HepG2 (cell line): ENCODE results near the gene KPNA4. TPM values are rescaled to one million over a fixed set of nuclear protein-coding genes. Genes with fewer than 3 reads are reported as not detected.

Source experiments
- ATAC-seq: fragments of 200-7000 bp; cut with Tn5 transposase; 3 replicates; pipeline ENCODE4 v1.9.1; 2020; ENCODE audit warnings: mild to moderate bottlenecking, moderate library complexity
- BruUV-seq: library from RNA; stranded (reverse); fragments of 400-500 nt; replicated peaks from 2 replicates; lab custom pipeline; 2021; lab: Mats Ljungman, UMichigan
- CTCF ChIA-PET: fragments of 300-600 bp; formaldehyde crosslinking; extraction: SDS; loops from one replicate; lab custom pipeline; 2021; ENCODE audit warnings: low total read pairs, inconsistent platforms, low intra/inter-chr PET ratio; lab: Yijun Ruan, JAX
- POLR2A ChIA-PET: fragments of 350-600 bp; sonication (Branson Sonifier 250); formaldehyde crosslinking; loops from one replicate; lab custom pipeline; 2020; ENCODE audit warnings: antibody characterized with exemption, inconsistent platforms; lab: Yijun Ruan, JAX
- DNase-seq: peaks from one replicate; pipeline ENCODE4 v3.0.0-alpha.2; 2015; ENCODE audit warnings: low spot score
- FAIRE-seq: peaks from 3 replicates; lab custom pipeline; 2011; peaks lifted over from hg19 to GRCh38; lab: Jason Lieb, UNC
- H2AFZ ChIP-seq: one replicate; pipeline ENCODE4 v1.6.1; 2011; ENCODE audit warnings: low read length, inconsistent platforms
- H3K27ac ChIP-seq: fragments of 300-600 bp; 3 replicates; pipeline ENCODE4 v1.8.0; 2011; ENCODE audit warnings: mixed run types, mild to moderate bottlenecking, mixed read lengths, low read length, inconsistent platforms; ENCODE audit not compliant: insufficient read depth; ENCODE audit errors: extremely low read length
- H3K27me3 ChIP-seq, 2 experiments: fragments of 200-600 bp in 1 of 2; 2 replicates in 1 of 2; 3 replicates in 1 of 2; pipeline versions ENCODE4 v1.6.0 to v1.8.0; 2011; ENCODE audit warnings: low read length in 2 of 2, mild to moderate bottlenecking in 2 of 2, moderate library complexity in 2 of 2, inconsistent platforms in 1 of 2; ENCODE audit not compliant: insufficient read depth in 2 of 2, control insufficient read depth in 1 of 2
- H3K36me3 ChIP-seq, 2 experiments: fragments of 200-600 bp in 1 of 2; replicated peaks in 1 of 2; 2 replicates in 1 of 2; 3 replicates in 1 of 2; pipeline versions ENCODE4 v1.5.1 to v1.8.0; 2011; ENCODE audit warnings: low read length in 2 of 2, inconsistent platforms in 1 of 2; ENCODE audit not compliant: insufficient read depth in 2 of 2, control insufficient read depth in 1 of 2
- H3K4me1 ChIP-seq: 2 replicates; pipeline ENCODE4 v1.5.1; 2012; ENCODE audit warnings: low read length, inconsistent platforms; ENCODE audit not compliant: insufficient read depth
- H3K4me2 ChIP-seq: 2 replicates; pipeline ENCODE4 v1.6.0; 2011; ENCODE audit warnings: low read depth, low read length, inconsistent platforms
- H3K4me3 ChIP-seq, 3 experiments: fragments of 200-600 bp in 1 of 3; sonication (generic), shearing (Covaris generic) in 1 of 3; replicated peaks in 1 of 3; 2 replicates each; pipeline ENCODE4 v1.5.1; 2011 to 2016; ENCODE audit warnings: low read length in 3 of 3, inconsistent platforms in 2 of 3, low read depth in 2 of 3, mild to moderate bottlenecking in 2 of 3, control low read depth in 1 of 3, mixed read lengths in 1 of 3; ENCODE audit not compliant: insufficient read depth in 1 of 3
- H3K79me2 ChIP-seq: one replicate; pipeline ENCODE4 v1.6.1; 2011; ENCODE audit warnings: low read length, inconsistent platforms; ENCODE audit not compliant: insufficient read depth
- H3K9ac ChIP-seq: 2 replicates; pipeline ENCODE4 v1.6.0; 2011; ENCODE audit warnings: mild to moderate bottlenecking, low read depth, low read length, inconsistent platforms; ENCODE audit not compliant: insufficient read depth
- H3K9me3 ChIP-seq: 2 replicates; pipeline ENCODE4 v1.5.1; 2012; ENCODE audit warnings: mild to moderate bottlenecking, low read length
- H4K20me1 ChIP-seq: 2 replicates; pipeline ENCODE4 v1.6.0; 2011; ENCODE audit warnings: inconsistent platforms, mild to moderate bottlenecking, low read length, moderate library complexity; ENCODE audit not compliant: insufficient read depth
- GPBP1L1 ChIP-seq: sonication (generic); formaldehyde crosslinking; IDR thresholded peaks from 2 replicates; pipeline ENCODE4 v1.5.0; 2020; ENCODE audit warnings: mild to moderate bottlenecking, missing genetic modification reagents
- GZF1 ChIP-seq: sonication (generic); formaldehyde crosslinking; IDR thresholded peaks from 2 replicates; pipeline ENCODE4 v1.5.1; 2020; ENCODE audit warnings: mild to moderate bottlenecking, missing genetic modification reagents
- LBX2 ChIP-seq: sonication (generic); formaldehyde crosslinking; IDR thresholded peaks from 2 replicates; pipeline ENCODE4 v1.5.0; 2020; ENCODE audit warnings: missing genetic modification reagents, mild to moderate bottlenecking, borderline replicate concordance
- MAFG ChIP-seq: sonication (generic); formaldehyde crosslinking; IDR thresholded peaks from 2 replicates; pipeline ENCODE4 v1.5.1; 2020; ENCODE audit warnings: mild to moderate bottlenecking, missing genetic modification reagents
- REL ChIP-seq: sonication (generic); formaldehyde crosslinking; conservative IDR thresholded peaks from 2 replicates; pipeline ENCODE4 v1.8.0; 2022; ENCODE audit warnings: mild to moderate bottlenecking, missing genetic modification reagents, moderate library complexity
- RFX3 ChIP-seq: IDR thresholded peaks from 2 replicates; pipeline ENCODE4 v1.6.1; 2016; ENCODE audit warnings: missing biosample characterization, missing genetic modification reagents
- SRF ChIP-seq: IDR thresholded peaks from 2 replicates; pipeline ENCODE4 v1.6.1; 2011; ENCODE audit warnings: mild to moderate bottlenecking, low read depth, low read length, moderate library complexity
- TCF7L2 ChIP-seq: IDR thresholded peaks from 2 replicates; pipeline ENCODE4 v1.6.1; 2011; ENCODE audit warnings: mild to moderate bottlenecking, low read depth, low read length, moderate library complexity
- THAP7 ChIP-seq: sonication (generic); formaldehyde crosslinking; IDR thresholded peaks from 2 replicates; pipeline ENCODE4 v1.8.1; 2023; ENCODE audit warnings: mild to moderate bottlenecking, missing genetic modification reagents
- ZNF253 ChIP-seq: sonication (generic); formaldehyde crosslinking; IDR thresholded peaks from 2 replicates; pipeline ENCODE4 v1.8.0; 2022; ENCODE audit warnings: mild to moderate bottlenecking, missing genetic modification reagents, borderline replicate concordance
- ZNF430 ChIP-seq: sonication (generic); formaldehyde crosslinking; IDR thresholded peaks from 2 replicates; pipeline ENCODE4 v1.9.0; 2021; ENCODE audit warnings: mild to moderate bottlenecking, missing genetic modification reagents
- ZNF547 ChIP-seq: sonication (generic); formaldehyde crosslinking; IDR thresholded peaks from 2 replicates; pipeline ENCODE4 v1.5.1; 2020; ENCODE audit warnings: mild to moderate bottlenecking, missing genetic modification reagents
- ZNF598 ChIP-seq: sonication (generic); formaldehyde crosslinking; IDR thresholded peaks from 2 replicates; pipeline ENCODE4 v1.5.1; 2020; ENCODE audit warnings: mild to moderate bottlenecking, missing genetic modification reagents, borderline replicate concordance
- ZNF660 ChIP-seq: sonication (generic); formaldehyde crosslinking; IDR thresholded peaks from 2 replicates; pipeline ENCODE4 v1.5.1; 2020; ENCODE audit warnings: mild to moderate bottlenecking, low read depth, missing genetic modification reagents, borderline replicate concordance
- ZNF737 ChIP-seq: sonication (generic); formaldehyde crosslinking; IDR thresholded peaks from 2 replicates; pipeline ENCODE4 v1.5.0; 2020; ENCODE audit warnings: missing genetic modification reagents, mild to moderate bottlenecking, borderline replicate concordance
- ZSCAN9 ChIP-seq: IDR thresholded peaks from 2 replicates; pipeline ENCODE4 v1.6.1; 2016; ENCODE audit warnings: borderline replicate concordance
- WGBS: methylation state at CpG from one replicate; pipeline ENCODE4 v1.1.6; 2017; ENCODE audit warnings: low lambda C conversion rate; 5-methylcytosine and 5-hydroxymethylcytosine counted together
- in situ Hi-C: cut with HindIII; loops from 2 replicates; pipeline ENCODE4 v1.10.0; 2017; ENCODE audit warnings: low pct_unique_long_range_greater_than_20kb; ENCODE audit not compliant: extremely low pct_ligation_motif_present
- intact Hi-C: fragments of 100-400 bp; cut with micrococcal nuclease; formaldehyde crosslinking; loops from one replicate; pipeline ENCODE4 v1.10.0; 2022; ENCODE audit not compliant: unreplicated experiment
- polyA plus RNA-seq, 8 experiments: library from polyadenylated mRNA; depleted of rRNA in 3 of 8; stranded (reverse) in 7 of 8; unstranded in 1 of 8; fragments of >200 nt; fragmentation: Illumina TruSeq in 4 of 8; extraction: Trizol in 4 of 8; gene quantifications; 2 replicates each; pipeline versions ENCODE4 v1.2.1 to v1.2.3, GENCODE V29; 2011 to 2016; ENCODE audit warnings: low read depth in 4 of 8, missing spikeins in 1 of 8, mixed read lengths in 1 of 8; ENCODE audit not compliant: insufficient read depth in 1 of 8
- total RNA-seq, 5 experiments: library from RNA; depleted of rRNA; stranded (reverse); fragments of >200 nt; fragmentation: Illumina TruSeq; extraction: Trizol; gene quantifications; 2 replicates each; pipeline ENCODE4 v1.2.3, GENCODE V29; 2016; ENCODE audit warnings: low read depth in 1 of 5

The KPNA4 gene
- total and polyA plus RNA-seq, 2 of the 13 experiments (the other 11 are each of a cell fraction or from before 2014, with no cell fraction given) = 9.9 to 27.9 TPM

GRCh38 chr3:160601288-160601687 is 35.9 kb upstream of the KPNA4 start:
- Histone ChIP-seq H3K4me3 (no peak overlapping the region), H3K36me3 (no peaks in the 10 kb centered on the region), H3K27ac (no peak overlapping the region), H3K27me3 (no peaks in the 10 kb centered on the region), H3K9ac (no peak overlapping the region), H3K79me2 (no peaks in the 10 kb centered on the region), H4K20me1 (no peaks in the 10 kb centered on the region), H2AFZ (no peak overlapping the region), H3K4me1 (peaks cover 15% of the 10 kb centered on the region; the same call in 1 of the 2 replicates), H3K4me2 (no peak overlapping the region), H3K9me3 (no peaks in the 10 kb centered on the region)
- intact Hi-C loops (no loop called here), in situ Hi-C loops (no loop called here)
- ChIA-PET CTCF (no interaction called here), POLR2A (no interaction called here)
- no peak for TF ChIP-seq REL (CRISPR knock-in tag)
- no peak for TF ChIP-seq ZNF253
- TF ChIP-seq RFX3 (CRISPR knock-in tag) = no peak
- no peak for TF ChIP-seq ZNF547 (CRISPR knock-in tag)
- no peak for TF ChIP-seq ZNF737 (CRISPR knock-in tag)
- TF ChIP-seq THAP7 = no peak
- no peak for TF ChIP-seq ZNF598 (CRISPR knock-in tag)
- TF ChIP-seq TCF7L2 = no peak
- no peak for TF ChIP-seq SRF
- TF ChIP-seq MAFG (CRISPR knock-in tag) = no peak
- no peak for TF ChIP-seq ZNF430 (CRISPR knock-in tag)
- TF ChIP-seq GPBP1L1 (CRISPR knock-in tag) = no peak
- no peak for TF ChIP-seq ZNF660
- TF ChIP-seq GZF1 (CRISPR knock-in tag) = no peak
- no peak for TF ChIP-seq LBX2 (CRISPR knock-in tag)
- TF ChIP-seq ZSCAN9 (CRISPR knock-in tag) = no peak
- 0% methylated on average over 1 of the region's 1 CpG for WGBS
- FAIRE-seq (no peak), DNase-seq (no peak), ATAC-seq (no peak)
- no TSS peak for BruUV-seq
